GM19023 (cell line): ENCODE data around the gene ATP8A1.

Experiments used
- ATAC-seq: cut with Tn5 transposase; IDR thresholded peaks from one replicate; pipeline ENCODE4 v1.9.1; 2021; ENCODE audit warnings: mild to moderate bottlenecking, moderate library complexity; ENCODE audit not compliant: unreplicated experiment

Gene ATP8A1

DNA sequence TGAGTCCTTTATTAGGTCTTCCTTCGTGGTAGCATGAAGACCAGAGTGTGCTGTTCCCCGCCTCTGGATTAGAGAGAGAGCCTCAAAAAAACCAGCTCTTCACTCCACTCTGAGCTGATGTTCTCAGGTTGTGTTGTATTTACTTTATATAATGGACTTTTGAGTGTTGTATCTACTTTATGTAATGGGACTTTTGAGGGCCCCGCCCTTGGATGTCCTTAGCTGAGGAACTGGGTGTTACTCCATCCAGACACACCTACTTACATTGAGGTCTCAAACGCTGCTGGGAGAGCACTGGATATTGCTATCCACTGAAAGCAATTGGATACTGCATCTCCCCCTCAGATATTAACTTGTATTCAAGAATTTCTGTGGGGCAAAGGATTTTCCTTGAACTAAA is 28.2 kb downstream of the ATP8A1 start:
- no peak for ATAC-seq

DNA sequence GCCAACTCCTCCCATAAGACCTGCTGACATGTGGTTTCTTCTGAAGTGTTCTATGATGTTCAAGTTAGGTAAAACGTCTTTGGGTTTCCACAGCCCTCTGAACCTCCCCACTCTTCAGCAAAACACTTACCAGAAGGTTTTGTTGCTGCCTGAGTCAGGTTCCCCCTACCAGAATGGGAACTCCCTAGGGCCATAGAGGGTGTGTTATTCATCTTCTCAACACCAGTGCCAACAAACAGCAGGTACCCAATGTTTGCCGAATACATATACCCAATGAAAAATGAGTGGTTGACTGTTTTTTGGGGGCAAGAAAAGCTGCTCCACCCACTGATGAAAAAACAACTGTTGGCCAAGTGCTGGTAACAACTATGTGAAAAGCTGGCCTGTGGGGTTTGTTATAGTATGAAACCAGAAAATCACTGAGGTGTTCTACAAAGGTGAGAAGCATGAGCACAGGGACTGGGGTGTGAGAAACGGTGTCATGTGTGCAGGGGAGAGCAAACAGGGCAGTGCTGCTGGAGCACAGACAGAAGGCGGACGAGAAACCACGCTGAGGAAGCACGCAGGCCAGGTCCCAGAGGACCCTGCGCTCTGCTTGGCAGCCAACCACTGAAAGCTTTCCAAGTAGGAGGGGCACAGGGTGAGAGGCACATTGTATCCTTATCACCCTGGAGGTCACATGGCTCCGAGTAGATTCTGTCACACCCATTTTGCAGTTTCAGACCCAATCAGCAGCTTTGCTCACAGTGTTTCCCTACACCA is 28.8 kb downstream of the ATP8A1 start:
- peak; percentile 92 for ATAC-seq

DNA sequence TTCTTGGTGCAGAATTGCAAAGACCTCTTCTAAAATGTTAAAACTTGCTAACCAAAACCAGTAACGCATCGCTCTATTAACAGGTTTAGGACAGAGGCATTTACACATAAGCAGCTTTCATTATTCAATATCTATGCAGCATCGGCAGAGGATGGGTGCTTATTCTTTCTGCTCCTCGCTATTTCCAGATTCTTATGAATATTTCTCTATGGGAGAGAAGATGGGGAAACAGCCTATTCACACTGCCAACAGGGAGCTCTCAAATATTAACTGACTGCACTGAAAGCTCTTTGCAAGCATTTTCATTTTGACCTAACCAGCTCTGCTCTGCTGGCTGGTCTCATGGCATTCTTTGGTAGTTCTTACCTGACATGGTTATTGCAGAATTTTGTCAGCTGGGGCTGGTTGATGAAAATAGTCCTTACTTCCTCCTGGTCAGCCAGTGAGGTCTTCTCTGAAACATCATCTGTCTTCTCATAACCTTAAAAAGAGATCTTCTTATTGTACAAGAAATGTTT is 30.2 kb downstream of the ATP8A1 start:
- no peak for ATAC-seq

DNA sequence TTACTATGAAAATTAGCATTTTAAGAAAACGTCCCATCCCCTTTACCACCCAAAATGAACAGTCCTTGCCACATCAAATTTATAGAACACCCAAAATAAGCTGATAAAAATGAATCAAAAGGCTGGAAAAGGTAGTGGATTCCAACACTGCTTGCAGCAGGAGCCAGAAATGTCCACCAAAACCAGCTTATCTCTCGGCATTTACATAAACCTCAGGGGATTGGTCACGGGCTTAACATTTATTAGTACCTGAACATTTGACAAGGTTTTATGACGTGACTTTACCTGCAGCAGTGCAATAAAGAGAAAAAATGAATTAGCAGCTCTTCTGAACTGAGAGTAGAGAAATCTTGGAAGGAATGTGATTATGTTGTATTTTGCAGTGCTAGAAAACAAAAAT is 31.6 kb downstream of the ATP8A1 start:
- ATAC-seq: no peak

DNA sequence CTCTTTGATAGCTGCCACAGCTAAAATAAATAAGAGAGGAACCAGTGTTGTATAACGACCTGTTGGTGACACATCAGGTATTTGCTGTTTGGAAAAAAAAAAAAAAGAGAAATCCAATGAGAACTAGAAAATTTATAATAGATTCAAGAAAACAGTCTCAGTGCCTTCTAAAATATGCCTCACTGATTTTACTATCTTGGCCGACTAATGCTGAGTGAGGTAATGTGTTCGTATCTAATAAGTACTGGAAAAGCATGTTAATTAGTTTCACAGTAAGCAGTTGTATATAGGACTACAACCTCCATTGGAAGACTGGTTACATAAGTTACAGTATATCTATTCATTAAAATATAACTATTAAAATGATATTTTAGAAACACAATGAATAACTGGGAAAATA is 32.4 kb downstream of the ATP8A1 start:
- ATAC-seq: no peak

DNA sequence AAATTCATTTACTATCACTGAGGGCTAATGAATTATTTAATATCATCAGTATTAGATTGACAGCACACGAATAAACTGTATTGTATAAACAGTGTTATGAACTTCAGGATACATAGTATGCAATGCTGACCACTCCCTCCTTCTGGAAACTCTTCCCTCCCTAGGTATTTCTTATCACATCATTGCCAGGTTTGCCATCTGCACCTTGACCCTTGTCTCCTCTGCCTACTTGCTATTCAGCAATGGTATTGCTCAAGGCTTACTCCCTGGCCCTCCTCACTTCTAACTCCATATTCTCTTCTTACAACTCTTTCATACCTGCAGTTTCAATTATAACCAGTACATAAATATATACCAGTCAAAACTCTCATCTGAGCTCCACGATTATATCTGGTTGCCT is 38.9 kb downstream of the ATP8A1 start:
- no peak for ATAC-seq

DNA sequence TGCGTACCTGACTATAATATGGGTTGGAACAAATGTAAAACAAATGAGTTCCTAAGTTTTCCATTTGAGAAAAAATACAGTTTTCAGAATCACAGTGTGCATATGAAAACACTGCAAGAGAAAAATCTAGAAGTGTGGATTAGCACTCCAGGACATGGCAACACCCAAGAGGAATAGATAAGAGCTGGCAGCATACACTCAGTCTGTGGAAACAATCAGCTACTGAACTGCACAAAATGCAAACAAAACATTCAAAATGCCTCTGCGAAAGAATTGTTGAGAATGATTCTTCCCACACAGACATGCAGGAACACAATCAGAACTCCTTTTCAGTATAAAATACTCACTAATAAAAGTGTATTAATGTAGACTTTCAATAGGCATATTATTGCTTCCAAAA is 39.9 kb downstream of the ATP8A1 start:
- no peak for ATAC-seq

DNA sequence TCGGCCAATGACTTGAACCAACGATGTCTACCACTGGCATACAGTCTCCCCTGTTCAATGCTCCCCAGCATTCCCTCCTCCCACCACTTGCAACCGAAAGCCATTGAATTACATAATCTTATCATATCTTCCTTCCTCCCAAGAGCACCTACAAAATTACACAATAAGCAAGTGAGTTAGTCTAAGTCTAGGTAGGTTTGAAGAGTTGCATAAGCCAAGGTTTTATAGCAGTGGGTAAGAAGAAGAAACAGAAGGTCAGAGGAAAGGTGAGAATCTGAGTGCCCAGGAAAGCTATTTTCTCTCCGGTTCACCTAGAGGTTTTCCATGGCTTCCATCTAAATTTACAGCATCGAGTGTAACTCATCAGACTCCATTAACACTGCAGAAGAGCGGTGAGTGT is 40.3 kb downstream of the ATP8A1 start:
- ATAC-seq: no peak

DNA sequence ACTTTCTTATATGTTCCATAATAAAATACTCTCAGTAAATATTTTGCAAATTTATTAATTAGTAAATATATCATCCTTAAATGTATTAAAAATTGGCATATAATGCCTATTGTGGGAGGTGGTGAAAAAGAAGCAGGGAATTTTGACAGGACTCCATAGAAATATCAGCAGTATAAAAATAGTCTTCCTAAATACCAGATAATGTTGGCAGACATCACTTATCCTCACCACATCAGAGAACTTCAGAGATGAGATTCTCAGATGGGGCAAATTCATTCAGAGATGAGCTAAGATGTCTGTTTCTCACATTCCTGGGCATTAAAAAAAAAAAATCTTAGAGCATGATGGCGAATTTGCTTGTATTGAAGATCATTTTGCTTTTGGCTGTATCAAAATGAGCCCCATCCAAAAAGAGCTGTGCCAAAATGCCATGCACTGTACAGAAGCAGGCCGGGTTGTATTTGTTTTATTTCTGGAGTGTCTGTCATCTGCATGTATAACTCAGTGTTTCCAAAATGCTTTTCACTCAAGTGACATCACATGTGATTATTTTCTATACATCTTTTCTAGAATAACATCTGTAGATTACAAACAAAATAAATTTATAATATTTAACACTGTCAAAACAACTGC is 41.7 kb downstream of the ATP8A1 start:
- ATAC-seq: no peak

DNA sequence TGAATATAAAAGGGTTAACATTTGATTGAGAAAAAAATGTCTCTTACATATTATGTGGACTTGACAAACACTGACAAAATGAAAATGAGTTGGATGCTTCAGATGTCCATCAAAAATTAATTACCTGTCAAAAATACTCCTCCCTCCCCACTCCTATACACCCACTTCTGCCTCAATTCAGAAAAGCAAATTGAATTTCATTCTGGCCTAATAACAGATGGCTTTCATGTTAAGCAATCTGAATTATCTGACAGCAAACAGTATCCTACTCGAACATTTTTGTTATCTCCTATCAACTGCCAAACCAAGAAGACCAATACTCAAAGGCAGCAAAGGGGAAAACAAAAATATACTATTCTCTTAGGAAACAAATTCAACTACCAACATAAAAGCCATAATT is 44.0 kb downstream of the ATP8A1 start:
- ATAC-seq: no peak

DNA sequence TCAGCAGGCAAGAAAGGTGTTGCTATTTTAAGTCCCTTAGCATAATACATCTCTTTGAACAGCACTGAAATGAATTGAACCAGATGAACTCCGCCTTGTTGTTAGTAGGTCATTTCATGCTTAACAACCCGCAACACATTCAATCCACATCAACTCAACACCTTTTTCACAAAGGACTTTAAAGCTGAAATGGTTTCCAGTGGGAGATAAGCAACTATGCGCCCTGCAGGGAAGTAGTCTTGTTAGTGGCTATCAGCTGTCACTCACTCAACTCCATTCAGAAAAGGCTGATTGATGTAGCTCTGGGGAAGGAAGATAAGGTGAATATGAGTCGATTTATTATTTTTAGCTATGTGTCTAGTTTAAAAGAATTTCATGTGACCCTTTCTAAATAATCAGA is 46.0 kb downstream of the ATP8A1 start:
- no peak for ATAC-seq

DNA sequence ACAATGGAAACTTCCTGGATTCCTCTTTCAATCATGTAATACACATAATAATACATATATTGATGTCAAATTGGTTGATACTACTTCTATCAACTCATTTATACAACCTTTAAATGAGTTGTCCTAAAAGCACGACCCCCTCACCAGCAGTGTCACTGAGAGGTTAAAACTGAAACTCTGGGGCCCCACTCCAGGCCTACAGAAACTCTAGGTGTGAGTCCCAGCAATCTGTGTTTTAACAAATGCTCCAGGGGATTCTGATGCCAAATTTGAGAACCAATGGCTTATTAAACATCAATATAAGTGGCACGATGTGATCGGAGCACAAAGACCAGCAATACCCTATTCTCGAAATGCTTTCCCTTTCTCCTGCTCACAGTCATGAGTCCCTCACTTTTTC is 47.9 kb downstream of the ATP8A1 start:
- ATAC-seq: no peak

DNA sequence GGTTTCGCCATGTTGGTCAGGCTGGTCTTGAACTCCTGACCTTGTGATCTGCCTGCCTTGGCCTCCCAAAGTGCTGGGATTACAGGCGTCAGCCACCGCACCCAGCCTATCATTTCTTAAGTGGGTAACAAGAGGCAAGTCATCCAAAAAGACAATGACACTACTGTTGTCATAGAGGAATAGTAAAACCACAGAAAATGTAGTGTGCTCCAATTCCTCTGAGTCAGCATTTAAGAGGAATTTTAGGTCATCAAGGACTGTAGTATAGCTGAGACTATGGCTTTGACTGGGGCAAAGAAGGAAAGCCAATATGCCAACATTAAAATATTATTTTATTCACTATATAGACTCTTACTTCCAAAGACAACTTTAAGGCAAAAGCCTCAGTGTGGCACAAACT is 48.4 kb downstream of the ATP8A1 start:
- no peak for ATAC-seq

DNA sequence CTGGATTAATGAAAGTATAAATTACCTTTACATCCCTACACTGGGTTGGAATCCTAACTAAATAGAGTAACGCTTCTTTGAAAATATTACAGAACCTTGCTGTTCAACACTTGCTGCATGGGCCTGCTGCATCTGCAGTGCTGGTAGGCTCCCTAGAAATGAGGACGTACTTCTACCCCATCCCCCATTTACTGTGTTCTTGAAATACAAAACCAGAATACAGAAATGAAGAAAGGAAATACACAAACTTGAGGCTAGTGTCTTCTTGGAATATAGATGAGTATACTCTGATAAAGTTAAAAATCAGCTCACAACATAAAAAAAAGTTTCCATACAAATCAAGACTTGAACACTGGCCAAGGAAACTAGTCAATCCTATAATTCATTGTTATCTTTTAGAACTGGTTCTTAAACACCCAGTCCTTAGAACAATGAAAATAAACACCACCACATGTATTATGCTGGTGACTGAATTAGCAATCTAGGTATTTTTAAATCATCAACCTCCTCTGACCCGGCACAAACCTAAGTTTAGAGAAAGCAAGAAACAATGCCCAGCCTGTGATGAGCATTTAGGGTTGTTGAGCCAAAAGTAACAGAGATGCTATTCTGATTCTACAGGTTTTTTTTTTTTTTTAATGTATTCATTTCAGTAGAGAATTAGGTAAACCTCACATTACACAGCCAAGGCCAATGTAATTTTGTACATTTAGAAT is 49.7 kb downstream of the ATP8A1 start:
- no peak for ATAC-seq

DNA sequence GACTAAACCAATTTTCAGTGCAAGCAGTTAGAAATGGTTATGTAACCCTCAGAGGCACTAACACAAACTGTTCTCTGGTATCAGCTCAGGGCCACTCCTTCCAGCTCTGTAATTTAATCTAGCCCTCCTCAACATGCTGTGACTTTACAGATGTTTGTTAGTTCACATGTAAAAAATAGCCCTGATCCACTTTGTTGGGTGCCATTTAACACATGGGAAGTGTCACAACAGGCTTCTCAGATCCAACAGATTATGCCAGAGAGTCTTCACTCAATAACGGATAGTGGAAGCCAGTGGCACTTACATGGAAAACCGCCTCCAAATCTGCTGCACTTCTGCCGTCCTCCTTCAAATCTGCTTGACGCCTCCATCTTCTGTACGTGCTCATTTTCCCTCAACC is 51.6 kb downstream of the ATP8A1 start:
- no peak for ATAC-seq

DNA sequence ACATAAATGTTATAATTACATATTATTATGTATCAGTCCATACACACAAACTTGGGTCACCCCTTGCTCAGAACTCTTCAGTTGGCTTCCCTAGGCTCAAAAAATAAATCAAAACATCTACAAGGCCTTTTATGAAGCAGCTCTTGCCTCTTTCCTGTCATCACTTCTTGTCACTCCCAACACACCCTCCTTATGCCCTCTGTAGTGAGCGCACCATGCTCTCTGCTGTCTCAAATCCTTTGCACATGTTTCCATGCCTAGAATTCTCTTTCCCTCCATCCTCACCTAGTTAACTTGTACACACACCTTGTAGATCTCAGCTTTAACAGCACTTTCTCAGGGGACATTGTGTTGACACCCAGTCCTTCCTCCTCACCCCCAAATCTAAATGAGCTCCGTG is 53.0 kb downstream of the ATP8A1 start:
- ATAC-seq: no peak

DNA sequence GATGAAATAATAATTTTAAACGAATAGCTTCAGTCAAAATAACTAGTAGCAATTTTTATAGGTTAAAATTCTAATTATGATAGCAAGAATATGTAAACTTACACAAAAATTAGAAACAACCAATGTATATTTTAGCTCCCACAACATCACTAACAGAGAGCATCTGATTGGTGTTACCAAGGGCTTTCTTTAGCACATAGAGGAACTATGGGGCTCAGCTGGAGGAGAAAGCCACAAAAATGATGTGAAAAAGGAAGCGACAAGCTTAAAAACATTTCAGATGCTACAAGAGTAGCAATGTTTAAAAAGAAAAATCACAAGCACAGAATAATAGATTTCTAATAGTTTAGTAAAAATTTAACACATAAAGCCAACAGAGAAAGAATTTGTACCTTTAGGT is 56.3 kb downstream of the ATP8A1 start:
- ATAC-seq: no peak

DNA sequence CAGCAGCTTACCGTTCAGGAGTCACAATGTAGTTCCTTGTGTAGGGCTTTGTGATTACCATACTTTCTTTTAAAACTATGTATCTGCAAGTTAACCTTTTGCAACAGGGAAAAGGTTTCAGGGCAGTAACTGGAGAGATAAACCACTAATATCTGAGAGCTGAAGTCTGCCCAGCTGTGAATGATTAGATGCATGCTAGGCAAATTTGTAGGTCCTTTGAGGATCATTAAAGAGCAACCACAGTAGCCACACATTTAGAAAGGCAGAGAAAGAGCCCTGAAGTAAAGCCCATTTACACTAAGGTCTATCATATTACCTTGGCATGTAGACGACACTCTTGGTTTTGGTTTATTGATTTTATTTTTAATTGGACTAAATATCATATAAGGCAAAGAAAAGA is 60.0 kb downstream of the ATP8A1 start:
- ATAC-seq: no peak

DNA sequence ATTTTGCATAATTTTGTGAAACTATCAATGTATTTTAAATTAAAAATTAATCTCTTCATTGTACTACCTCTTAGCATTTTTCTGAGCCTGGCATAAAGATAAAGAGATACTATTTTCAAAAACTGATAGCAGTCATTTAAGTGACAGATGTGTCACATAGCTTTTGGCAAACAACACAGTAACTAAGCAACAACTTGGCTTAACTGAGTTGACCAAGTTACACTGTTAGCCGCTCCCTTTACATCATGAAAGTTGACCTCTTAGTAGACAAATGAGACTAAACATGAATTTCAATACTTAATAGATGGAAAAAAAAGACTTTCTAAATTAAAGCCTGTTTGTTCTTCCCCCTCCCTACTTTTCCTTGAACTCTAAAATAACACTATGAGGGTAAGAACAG is 62.0 kb downstream of the ATP8A1 start:
- ATAC-seq: no peak

DNA sequence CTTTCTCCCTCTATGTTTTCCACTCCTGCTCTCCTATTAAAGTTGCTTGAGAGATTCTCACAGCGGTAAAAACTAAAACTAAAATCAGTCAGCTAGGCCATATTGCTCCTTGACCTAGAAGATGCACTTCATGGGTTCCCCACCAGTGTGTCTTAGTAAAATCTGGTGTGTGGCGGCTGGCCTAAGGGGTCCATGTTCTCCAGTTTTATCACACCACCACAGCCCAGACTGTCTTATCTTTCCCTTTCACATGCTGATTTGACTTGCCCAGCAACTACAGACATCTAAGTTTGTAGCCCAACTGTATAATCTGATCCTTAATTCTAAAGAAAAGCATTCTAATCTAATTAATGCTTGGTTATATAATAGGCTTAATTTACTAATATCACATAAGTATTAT is 68.0 kb downstream of the ATP8A1 start:
- ATAC-seq: no peak

DNA sequence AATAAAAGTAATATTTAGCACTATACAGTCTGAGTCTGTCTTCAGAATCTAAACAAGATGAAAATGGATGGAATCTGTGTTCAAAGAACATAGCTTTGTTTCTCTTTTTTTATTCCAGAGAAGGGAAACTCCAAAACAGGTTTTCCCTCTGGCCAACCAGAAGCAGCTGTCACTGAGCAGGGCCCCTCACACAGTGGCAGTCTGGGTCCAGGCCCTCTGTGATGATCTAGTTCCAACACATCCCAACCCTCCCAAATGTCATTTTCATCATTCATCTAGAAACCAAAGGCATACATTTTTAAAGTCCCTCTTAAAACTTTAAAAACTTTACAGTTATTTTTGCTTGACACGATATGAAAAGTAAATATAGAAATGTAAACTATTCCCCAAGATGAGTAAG is 70.1 kb downstream of the ATP8A1 start:
- no peak for ATAC-seq

DNA sequence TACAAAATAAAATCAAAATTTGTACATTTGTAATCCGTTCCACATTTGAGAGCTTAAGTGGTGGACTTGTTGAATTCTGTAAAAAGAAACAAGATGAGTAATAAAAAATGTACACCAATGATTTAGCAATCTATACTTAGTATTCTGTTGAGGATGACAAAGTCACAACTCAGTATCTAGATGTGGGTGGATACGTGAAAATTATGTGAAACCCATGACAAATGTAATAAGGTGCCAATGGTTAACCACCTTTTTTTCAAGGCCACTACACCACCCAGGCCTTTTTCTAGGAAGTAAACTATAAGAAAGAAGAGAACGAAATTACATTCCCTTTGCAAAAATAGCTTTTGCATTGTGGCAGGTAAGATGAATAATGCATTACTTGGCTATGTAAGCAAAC is 77.0 kb downstream of the ATP8A1 start:
- ATAC-seq: no peak
